ENCODE measurements around the gene RPL27A. TPM values are rescaled to one million over a fixed set of nuclear protein-coding genes. Genes with fewer than 3 reads are reported as not detected.

The RPL27A gene
- total RNA-seq, 1 donor from 2014 or later = 679 TPM

DNA sequence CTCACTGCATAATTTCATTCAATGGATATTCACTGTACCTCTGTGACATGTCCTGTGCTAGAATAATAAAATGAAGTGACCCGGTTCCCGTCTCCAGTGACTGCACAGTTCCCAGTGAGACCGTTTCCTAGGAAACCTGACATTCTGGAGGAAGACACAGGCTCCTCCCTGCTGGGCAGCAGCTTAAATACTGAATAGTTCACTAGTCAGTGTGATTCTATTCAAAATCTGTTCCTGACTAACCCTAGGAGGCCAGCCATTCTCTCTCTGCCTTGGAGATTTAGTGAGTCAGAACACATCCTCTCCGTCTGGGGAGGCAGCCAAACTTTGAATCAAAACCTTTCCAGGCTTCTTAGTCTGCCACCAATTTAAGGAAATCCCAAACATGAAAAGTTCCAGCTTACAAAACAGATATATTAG, 11.4 kb upstream of the RPL27A start:
- DNase-seq (ENCODE audit: missing footprints) = no peak
- intact Hi-C loops (cut with DNase I) = no loop called here
- peak; percentile 98 for ATAC-seq

- DNase-seq (ENCODE audit: missing footprints) (no peak), ATAC-seq (peak; percentile 49)
- intact Hi-C loops (cut with DNase I) = no loop called here
These were observed 10.9 kb upstream of the RPL27A start for GRCh38 chr11:8671651-8672062.

- no peak for ATAC-seq
- no peak for DNase-seq (ENCODE audit: missing footprints)
- intact Hi-C loops (cut with DNase I) = no loop called here
These were observed 10.2 kb upstream of the RPL27A start for GRCh38 chr11:8672346-8672745.

DNA sequence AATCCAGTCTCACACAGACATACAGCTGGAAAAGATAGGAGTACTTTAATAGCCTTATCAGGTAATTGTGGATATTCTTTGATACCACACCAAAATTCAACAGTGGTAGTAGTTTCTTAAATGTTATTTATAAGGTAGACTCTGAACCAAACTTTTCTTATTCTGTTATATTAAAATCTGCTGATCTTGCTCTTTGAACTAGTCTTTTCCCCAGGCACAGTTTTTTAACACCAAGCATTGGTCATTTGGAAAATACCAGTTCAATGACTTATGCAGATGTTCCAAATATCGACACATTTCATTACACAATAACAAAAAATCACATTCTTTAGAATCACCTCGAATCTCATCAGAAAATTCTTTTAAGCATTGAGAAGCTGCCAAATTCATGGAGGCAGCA, 7.7 kb upstream of the RPL27A start:
- DNase-seq (ENCODE audit: missing footprints) (no peak), ATAC-seq (no peak)
- intact Hi-C loops (cut with DNase I) = no loop called here

GRCh38 chr11:8676458-8676857, 6.1 kb upstream of the RPL27A start:
- DNase-seq (ENCODE audit: missing footprints) (no peak), ATAC-seq (no peak)
- intact Hi-C loops (cut with DNase I) = no loop called here

GRCh38 chr11:8679006-8679405, 3.6 kb upstream of the RPL27A start:
- ATAC-seq (no peak), DNase-seq (ENCODE audit: missing footprints) (no peak)
- intact Hi-C loops (cut with DNase I) = no loop called here

DNA sequence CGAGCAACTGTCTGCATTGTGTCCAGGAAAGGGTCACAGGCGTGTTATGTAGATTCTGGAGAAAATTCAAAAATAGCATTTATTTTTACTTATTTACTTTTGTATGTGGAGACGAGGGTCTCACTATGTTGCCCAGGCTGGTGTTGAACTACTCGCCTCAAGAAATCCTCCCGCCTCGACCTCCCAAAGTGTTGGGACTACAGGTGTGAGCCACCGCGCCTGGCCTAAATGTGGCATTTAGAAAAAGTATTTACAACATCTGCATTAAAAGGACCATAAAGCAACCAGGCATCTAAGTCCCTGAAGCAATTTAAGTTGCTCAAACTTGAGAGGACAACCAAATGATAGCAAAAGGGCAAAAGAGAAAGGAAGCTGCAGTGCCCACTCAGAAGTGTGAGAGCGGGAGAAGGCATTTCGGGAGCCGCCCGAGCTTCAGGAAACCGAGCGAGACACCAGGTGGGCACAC, 722 bp upstream of the RPL27A start:
- DNase-seq (ENCODE audit: missing footprints) (no peak), ATAC-seq (no peak)
- intact Hi-C loops (cut with DNase I) = loop anchor here (1.0 to 5.0 kb wide), 4 partner anchors 90 to 282 kb away; partner anchors contain the start of genes AKIP1, STK33 and TMEM9B

DNA sequence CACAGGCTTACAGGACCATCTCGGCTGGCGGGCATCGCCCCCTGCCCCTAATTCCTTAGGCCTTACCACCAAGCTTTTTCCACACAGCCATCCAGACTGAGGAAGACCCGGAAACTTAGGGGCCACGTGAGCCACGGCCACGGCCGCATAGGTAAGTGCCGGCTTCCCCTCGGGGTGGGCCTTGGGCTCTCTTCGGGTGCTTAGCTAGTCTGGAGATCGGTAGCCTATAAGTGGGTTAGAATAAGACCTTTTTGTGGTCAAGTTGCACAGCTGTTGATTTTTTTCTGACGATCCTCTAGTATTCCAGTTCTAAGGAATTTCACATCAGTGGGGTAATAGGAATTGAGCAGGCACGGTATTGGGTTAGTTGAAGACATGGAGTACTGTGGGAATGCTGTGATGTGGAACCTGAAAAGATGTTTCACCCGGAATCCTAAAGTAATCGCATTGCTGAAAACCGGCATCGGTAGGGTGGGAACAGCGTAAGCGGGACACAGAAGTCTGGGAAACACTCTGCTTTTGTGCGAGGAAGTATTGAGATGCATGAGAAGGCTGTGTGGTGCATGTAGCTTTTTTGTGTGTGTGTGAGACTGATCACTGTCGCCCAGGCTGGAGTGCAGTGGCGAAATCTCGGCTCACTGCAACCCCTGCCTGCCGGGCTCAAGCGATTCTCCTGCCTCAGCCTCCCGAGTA, 669 bp downstream of the RPL27A start:
- ATAC-seq (no peak), DNase-seq (ENCODE audit: missing footprints) (no peak)
- intact Hi-C loops (cut with DNase I) = loop anchor here (5.0 kb wide), 2 partner anchors 91 to 229 kb away; partner anchors contain the start of genes AKIP1 and STK33

DNA sequence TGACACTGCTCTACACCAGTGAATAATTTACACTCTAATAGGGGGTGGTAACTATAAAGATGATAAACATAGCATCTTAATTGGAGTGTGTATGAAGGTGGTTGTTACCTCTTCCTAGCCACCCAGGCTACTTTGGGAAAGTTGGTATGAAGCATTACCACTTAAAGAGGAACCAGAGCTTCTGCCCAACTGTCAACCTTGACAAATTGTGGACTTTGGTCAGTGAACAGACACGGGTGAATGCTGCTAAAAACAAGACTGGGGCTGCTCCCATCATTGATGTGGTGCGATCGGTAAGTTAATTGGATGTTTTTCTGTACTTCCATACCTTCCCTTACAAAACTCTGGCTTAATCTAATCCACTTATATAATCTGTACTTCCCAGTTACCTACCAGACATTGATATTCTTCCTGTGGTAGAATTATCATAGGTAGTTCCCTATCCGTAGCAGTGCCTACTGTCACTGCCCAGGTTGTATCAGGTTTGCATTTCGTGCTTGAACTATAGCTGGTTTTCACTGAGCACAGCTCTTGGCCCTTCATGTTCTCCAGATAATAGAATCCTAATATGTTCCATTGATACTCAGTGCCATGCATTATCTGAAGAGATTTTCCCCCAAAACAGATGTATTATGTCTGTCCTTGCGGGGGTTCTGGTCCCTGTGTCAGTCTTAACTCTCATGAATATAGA, 2.2 kb downstream of the RPL27A start:
- intact Hi-C loops (cut with DNase I) = loop anchor here (5.0 kb wide), 2 partner anchors 92 to 228 kb away; partner anchors contain the start of genes AKIP1 and STK33
- DNase-seq (ENCODE audit: missing footprints) (no peak), ATAC-seq (no peak)

GRCh38 chr11:8685306-8685705, 2.7 kb downstream of the RPL27A start:
- ATAC-seq (no peak), DNase-seq (ENCODE audit: missing footprints) (no peak)
- intact Hi-C loops (cut with DNase I) = no loop called here

DNA sequence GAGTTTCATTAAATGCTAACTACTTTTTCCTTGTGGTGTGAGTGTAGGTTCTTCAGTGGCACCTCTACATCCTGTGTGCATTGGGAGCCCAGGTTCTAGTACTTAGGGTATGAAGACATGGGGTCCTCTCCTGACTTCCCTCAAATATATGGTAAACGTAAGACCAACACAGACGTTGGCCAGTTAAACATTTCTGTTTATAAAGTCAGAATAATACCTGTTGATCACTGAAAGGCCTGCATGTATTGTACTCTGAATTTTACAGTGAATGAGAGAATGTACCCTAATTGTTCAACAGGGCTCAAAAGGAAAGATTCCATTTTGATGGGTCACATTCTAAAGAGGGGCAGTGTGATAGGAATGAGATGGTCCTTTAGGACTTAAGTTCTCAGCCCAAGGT, 3.2 kb downstream of the RPL27A start:
- DNase-seq (ENCODE audit: missing footprints) = no peak
- no peak for ATAC-seq
- intact Hi-C loops (cut with DNase I) = no loop called here

GRCh38 chr11:8686325-8686724, 3.7 kb downstream of the RPL27A start:
- DNase-seq (ENCODE audit: missing footprints) (no peak), ATAC-seq (no peak)
- intact Hi-C loops (cut with DNase I) = no loop called here

DNA sequence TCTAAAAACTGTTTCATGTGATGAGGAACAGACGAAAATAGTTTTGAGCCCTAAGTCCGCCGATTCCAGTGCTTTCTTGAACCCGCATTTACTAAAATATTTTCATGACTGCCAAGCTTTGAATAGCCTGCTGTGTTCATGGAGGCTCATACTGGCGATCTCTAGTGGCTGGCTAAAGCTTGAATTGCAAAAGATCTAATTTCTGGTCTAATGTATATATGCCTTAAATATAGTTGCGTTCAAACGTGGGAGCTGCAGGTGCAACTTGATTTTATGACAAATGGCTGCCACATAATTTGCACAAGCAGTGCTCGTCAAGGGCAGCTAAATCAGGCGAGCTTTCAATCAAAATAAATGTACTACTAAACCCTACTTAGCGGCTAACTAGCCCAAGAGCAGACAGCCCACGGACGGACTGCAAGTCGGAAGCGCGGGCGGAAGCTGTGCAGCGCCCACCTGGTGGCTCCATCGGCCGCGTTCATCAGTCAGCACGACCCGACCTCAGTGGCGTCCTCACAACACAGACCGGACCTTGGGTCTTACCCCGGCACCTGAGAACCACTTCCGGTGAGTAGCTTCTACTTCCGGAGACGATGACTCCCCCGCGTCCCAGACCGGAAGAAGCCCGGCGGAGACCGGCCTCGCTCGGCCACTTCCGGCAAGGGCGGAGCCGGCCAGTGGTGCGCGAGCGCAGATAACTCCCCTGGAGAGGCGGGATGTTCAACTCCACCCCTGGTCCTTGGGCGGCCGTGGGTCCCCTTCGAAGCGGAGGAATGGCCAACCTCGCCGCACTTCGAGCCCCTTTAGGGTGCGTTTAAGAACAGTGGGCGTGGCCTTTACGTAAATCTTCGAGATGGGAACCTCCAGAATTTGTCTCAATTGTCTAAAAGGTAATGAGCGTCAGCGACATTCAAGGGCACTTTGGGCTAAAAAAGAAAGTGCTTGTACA, 6.1 kb downstream of the RPL27A start:
- ATAC-seq (peak; percentile 98), DNase-seq (ENCODE audit: missing footprints) (peak; percentile 96)
- intact Hi-C loops (cut with DNase I) = loop anchor here (2.0 kb wide), 1 partner anchor 122 kb away; a partner anchor contains a TSS

DNA sequence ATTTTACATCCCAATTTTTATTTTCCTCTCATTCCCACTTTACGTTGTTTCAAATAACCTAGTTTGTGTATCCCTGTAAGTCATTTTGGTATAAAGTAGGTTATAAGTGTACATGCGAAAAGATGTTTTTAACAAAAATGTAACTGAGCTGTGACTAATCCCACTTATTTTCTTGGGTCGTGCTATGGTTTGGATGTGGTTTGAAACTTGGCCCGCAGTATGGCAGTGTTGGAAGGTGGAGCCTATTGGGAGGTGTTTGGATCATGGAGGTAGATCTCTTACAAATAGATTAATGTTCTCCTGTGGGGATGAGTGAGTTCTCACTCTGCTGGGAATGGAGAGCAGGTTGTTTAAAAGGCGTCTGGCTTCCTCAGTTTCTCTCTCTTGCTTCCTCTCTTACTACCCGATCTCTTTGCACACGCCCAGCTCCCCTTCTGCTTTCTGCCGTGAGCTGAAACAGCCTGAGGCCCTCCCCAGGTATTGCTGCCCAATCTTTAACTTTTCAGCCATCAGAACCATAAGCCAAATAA, 7.2 kb downstream of the RPL27A start:
- no peak for DNase-seq (ENCODE audit: missing footprints)
- ATAC-seq = no peak
- intact Hi-C loops (cut with DNase I) = loop anchor here (2.0 kb wide), 1 partner anchor 121 kb away; a partner anchor contains a TSS

DNA sequence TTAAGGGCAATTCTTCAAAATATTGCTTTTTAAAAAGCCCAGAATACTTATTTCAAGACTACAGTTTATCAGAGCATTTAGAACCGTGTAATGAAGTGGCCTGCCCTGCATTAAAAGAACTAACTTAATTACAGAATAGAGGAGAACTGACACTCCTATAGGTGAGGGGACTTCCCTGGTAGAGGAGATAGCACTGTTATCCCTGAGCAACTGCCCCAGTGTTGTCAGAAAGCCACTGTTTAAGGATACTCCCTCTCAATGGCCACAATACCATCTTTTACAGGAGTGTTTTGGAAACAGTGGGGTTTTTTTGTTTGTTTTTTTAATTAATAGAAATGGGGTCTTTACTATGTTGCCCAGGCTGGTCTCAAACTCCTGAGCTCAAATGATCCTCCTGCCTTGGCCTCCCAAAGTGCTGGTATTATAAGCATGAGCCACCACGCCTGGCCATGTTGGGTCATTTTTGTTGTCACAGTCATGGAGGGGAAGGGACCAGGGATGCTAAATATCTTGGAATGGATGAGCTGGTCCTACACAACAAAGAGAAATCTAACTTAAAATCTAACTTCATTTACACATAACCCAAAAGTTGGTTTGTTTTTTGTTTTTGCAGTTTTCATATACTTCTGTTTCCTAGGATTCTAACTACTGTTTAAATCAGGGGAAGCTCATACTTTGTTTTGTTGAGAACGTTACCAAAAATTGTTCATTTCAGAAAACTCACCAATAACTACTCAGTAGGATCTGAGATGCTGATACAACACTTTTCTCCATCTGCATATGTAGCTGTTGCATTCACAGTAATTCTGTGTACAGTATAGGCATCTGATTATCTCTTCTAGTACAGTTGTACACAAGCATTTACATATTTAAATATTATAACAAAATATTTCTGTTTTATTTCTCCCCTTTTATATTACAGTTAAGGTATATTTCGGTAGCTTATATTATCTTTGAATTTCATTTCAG, 8.1 kb downstream of the RPL27A start:
- ATAC-seq (no peak), DNase-seq (ENCODE audit: missing footprints) (no peak)
- intact Hi-C loops (cut with DNase I) = no loop called here

- DNase-seq (ENCODE audit: missing footprints) (no peak), ATAC-seq (no peak)
- intact Hi-C loops (cut with DNase I) = no loop called here
These were observed 9.0 kb downstream of the RPL27A start for GRCh38 chr11:8691601-8692000.

- DNase-seq (ENCODE audit: missing footprints) (no peak), ATAC-seq (no peak)
- intact Hi-C loops (cut with DNase I) = no loop called here
These were observed 9.8 kb downstream of the RPL27A start for GRCh38 chr11:8692417-8692816.

Data from Right ventricle myocardium inferior (tissue), 1 donor.